HL-60 (cell line): Measurements from ENCODE around the gene PWWP2B.
"Not testable (repeated sequence)": the region's sequence is repeated elsewhere in the genome, so short reads cannot be mapped to it uniquely, and the experiment has no call there.

Source experiments
- DNase-seq, 2 experiments: peaks; one replicate each; pipeline ENCODE4 v3.0.0-alpha.2; 2010 to 2020; ENCODE audit warnings: low read depth in 1 of 2, low spot score in 1 of 2
- H3K27ac ChIP-seq: fragments of 250-450 bp; sonication (Bioruptor Pico); replicated peaks from 2 replicates; pipeline ENCODE4 v1.5.1; 2020; ENCODE audit warnings: mild to moderate bottlenecking, moderate library complexity
- H3K27me3 ChIP-seq: fragments of 250-450 bp; sonication (Bioruptor Pico); 2 replicates; pipeline ENCODE4 v1.5.1; 2021; ENCODE audit warnings: mild to moderate bottlenecking, moderate library complexity; ENCODE audit not compliant: insufficient read depth, poor library complexity, severe bottlenecking
- H3K4me3 ChIP-seq: replicated peaks from 2 replicates; pipeline ENCODE4 v1.5.1; 2011; ENCODE audit warnings: mild to moderate bottlenecking, control low read depth, low read length; ENCODE audit not compliant: insufficient read depth
- GABPA ChIP-seq: IDR thresholded peaks from 2 replicates; pipeline ENCODE4 v1.6.1; 2012; ENCODE audit warnings: low read depth
- POLR2AphosphoS5 ChIP-seq: IDR thresholded peaks from 2 replicates; pipeline ENCODE4 v1.6.1; 2012; ENCODE audit warnings: low read depth
- SPI1 ChIP-seq: IDR thresholded peaks from 2 replicates; pipeline ENCODE4 v1.6.1; 2012; ENCODE audit warnings: low read depth, mild to moderate bottlenecking, borderline replicate concordance
- TF ChIP-seq, protein P1 (sequence below): IDR thresholded peaks from 2 replicates; pipeline ENCODE4 v1.6.1; 2012; ENCODE audit warnings: low read depth; ENCODE audit not compliant: insufficient replicate concordance
- TF ChIP-seq, protein P2 (sequence below): IDR thresholded peaks from one replicate; pipeline ENCODE4 v1.5.1; 2011; ENCODE audit warnings: low read length, control low read depth, inconsistent platforms; ENCODE audit not compliant: insufficient read depth

The PWWP2B gene

DNA sequence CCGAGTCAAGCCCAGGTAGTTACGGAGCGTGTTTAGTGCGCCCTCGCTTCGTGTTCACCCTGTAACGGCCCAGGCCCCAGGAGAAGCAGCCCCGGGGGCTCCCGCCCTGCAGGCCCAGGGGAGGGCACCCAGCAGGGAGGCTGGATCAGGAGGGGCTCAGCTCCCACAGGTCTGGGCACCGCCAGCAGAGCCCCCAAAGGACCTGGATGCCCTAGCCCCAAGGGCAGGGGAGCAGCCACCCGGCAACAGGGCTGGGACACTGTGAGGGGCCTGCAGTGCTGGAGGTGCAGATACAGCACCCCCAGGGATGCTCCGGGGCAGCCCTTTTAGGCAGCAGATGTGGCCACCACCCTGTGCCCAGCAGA is 35.2 kb downstream of the PWWP2B start:
- Histone ChIP-seq H3K27me3 (no peaks in the 10 kb centered on the region), H3K4me3 (no peak overlapping the region), H3K27ac (no peak overlapping the region)
- TF ChIP-seq, protein P1, sequence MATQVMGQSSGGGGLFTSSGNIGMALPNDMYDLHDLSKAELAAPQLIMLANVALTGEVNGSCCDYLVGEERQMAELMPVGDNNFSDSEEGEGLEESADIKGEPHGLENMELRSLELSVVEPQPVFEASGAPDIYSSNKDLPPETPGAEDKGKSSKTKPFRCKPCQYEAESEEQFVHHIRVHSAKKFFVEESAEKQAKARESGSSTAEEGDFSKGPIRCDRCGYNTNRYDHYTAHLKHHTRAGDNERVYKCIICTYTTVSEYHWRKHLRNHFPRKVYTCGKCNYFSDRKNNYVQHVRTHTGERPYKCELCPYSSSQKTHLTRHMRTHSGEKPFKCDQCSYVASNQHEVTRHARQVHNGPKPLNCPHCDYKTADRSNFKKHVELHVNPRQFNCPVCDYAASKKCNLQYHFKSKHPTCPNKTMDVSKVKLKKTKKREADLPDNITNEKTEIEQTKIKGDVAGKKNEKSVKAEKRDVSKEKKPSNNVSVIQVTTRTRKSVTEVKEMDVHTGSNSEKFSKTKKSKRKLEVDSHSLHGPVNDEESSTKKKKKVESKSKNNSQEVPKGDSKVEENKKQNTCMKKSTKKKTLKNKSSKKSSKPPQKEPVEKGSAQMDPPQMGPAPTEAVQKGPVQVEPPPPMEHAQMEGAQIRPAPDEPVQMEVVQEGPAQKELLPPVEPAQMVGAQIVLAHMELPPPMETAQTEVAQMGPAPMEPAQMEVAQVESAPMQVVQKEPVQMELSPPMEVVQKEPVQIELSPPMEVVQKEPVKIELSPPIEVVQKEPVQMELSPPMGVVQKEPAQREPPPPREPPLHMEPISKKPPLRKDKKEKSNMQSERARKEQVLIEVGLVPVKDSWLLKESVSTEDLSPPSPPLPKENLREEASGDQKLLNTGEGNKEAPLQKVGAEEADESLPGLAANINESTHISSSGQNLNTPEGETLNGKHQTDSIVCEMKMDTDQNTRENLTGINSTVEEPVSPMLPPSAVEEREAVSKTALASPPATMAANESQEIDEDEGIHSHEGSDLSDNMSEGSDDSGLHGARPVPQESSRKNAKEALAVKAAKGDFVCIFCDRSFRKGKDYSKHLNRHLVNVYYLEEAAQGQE: no peak
- TF ChIP-seq POLR2AphosphoS5: no peak
- no peak for TF ChIP-seq GABPA
- no peak for TF ChIP-seq SPI1
- TF ChIP-seq, protein P2, sequence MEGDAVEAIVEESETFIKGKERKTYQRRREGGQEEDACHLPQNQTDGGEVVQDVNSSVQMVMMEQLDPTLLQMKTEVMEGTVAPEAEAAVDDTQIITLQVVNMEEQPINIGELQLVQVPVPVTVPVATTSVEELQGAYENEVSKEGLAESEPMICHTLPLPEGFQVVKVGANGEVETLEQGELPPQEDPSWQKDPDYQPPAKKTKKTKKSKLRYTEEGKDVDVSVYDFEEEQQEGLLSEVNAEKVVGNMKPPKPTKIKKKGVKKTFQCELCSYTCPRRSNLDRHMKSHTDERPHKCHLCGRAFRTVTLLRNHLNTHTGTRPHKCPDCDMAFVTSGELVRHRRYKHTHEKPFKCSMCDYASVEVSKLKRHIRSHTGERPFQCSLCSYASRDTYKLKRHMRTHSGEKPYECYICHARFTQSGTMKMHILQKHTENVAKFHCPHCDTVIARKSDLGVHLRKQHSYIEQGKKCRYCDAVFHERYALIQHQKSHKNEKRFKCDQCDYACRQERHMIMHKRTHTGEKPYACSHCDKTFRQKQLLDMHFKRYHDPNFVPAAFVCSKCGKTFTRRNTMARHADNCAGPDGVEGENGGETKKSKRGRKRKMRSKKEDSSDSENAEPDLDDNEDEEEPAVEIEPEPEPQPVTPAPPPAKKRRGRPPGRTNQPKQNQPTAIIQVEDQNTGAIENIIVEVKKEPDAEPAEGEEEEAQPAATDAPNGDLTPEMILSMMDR: no peak
- no peak for DNase-seq

DNA sequence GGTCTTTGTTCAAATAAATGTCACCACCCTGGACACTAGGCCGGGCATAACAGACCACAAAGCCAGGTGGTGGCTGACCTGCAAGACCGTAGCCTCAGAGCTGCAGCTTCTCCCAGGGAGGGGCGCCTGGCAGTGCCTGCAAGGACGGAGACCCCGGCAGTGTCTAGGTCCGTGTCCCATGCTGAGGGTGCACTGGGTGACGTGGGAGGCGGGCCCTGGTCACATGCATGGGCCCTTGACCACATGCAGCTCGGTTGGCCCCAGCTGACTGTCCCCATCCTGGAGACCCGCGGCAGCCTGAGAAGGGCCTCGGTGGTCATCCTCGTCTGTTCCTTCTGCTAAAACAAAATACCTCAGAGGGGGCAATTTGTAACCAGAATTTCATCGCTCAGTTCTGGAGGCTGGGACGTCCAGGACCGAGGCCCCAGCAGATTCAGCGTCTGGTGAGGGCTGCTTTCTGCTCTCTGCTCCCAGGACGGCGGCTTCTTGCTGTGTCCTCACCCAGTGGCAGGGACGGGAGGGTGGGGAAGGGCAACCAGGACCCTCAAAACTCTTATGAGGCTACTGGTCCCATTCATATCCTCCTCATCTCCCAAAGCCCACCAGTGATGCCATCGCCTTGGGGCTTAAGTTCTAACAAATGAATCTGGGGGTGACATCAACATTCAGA is 36.8 kb downstream of the PWWP2B start:
- no peaks in the 10 kb centered on the region for H3K27me3 ChIP-seq
- TF ChIP-seq, protein P2: no peak
- no peak for TF ChIP-seq SPI1
- no peak for TF ChIP-seq GABPA
- no peak for TF ChIP-seq POLR2AphosphoS5
- TF ChIP-seq, protein P1: no peak
- no peak overlapping the region for H3K4me3 ChIP-seq
- DNase-seq: no peak
- H3K27ac ChIP-seq: peak overlapping the region; percentile 75

DNA sequence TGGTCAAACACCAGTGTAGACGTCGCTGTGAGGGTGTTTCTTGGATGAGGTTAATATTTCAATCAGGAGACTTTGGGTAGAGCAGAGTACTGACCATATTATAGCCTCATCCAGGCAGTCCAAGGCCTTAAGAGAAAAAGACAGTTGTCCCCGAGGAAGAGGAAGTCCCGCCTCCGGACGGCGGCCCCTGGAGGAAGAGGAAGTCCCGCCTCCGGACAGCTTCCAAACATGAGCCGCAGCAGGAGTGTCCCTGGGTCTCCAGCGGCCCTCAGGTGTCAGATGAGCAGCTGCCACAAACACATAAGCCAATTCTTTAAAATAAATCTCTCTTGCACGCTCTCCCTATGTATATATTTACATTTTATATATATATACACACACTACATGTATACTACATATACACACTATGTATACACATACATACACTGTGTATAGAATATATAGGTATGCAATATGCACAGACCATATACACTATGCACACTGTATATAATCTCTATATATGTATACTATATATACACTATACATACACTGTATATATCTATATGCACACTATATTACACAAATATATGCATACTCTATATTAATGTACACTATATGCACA is 37.5 kb downstream of the PWWP2B start:
- Histone ChIP-seq H3K4me3 (no peak overlapping the region), H3K27ac (peak overlapping the region; percentile 75), H3K27me3 (no peaks in the 10 kb centered on the region)
- peak; percentile 93 for TF ChIP-seq GABPA
- TF ChIP-seq, protein P1: no peak
- TF ChIP-seq, protein P2: no peak
- TF ChIP-seq POLR2AphosphoS5: no peak
- peak; percentile 96 for TF ChIP-seq SPI1
- DNase-seq: peak; percentile 70 to 88

DNA sequence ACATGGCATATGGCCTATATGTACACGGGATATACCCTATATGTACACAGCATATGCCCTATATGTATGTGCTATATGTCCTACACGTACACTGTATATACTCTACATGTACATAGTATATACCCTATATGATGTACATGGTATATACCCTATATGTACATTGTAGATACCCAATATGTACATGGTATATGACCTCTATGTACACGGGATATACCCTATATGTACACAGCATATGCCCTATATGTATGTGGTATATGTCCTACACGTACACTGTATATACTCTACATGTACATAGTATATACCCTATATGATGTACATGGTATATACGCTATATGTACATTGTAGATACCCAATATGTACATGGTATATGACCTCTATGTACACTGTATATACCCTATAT is 38.3 kb downstream of the PWWP2B start:
- DNase-seq, H3K27ac ChIP-seq, H3K4me3 ChIP-seq, H3K27me3 ChIP-seq: not testable (repeated sequence)

DNA sequence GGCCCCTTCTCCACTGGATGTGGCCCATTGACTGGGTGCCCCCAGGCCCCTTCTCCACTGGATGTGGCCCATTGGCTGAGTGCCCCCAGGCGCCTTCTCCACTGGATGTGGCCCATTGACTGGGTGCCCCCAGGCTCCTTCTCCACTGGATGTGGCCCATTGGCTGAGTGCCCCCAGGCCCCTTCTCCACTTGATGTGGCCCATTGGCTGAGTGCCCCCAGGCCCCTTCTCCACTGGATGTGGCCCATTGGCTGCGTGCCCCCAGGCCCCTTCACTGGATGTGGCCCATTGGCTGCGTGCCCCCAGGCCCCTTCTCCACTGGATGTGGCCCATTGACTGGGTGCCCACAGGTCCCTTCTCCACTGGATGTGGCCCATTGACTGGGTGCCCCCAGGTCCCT is 39.1 kb downstream of the PWWP2B start:
- not testable (repeated sequence) for DNase-seq, H3K27me3 ChIP-seq, H3K27ac ChIP-seq, H3K4me3 ChIP-seq
